Pericardium fibroblast (primary cell): ENCODE results near the gene SLC17A6. TPM values are rescaled to one million over a fixed set of nuclear protein-coding genes. Genes with fewer than 3 reads are reported as not detected.

Experiments used
- total RNA-seq: library from RNA; depleted of rRNA; stranded (reverse); fragments of >200 nt; gene quantifications from 2 replicates; pipeline ENCODE4 v1.2.3, GENCODE V29; 2015

SLC17A6 gene
- not detected in 2 replicates for total RNA-seq

DNA sequence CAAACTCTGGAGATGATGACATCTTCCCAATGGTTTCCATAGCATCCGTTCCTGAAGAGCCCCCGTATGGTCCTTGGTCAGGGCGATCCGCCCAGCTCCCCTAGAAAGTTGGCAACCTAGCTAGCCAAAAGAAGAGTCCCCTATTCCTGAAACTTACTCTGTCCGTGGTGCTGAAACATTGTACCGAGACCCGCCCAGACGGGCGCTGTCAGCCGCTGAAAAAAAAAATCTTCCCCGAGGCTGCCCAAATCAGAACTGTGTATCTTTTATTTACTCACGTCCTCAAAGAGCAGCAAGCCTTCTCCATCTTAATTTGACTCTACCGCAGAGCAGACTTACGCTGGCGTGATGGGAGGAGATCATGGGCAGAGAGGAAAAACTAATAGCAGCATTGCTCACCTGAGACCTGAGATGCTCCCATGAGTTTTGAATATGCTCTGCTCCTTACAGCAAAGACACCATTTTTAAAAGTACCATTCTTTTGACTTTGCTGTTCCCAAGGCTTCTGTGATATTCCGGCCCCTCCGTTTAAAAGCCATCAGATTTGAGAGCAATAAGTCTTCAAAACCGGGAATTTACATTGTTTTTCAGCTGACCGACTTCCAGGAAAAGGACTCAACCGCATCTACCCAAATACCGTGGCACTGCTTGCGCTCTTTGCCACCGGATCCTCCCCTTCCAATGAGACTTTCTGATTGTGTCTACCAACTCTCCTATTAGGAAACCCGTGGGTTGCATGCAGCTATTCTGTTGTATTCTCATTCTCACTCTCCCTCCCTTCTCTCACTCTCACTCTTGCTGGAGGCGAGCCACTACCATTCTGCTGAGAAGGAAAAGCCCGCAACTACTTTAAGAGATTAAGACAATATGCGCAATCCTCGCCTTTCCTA is at the start of gene SLC17A6:
TSS of gene SLC17A6 (plus strand) at position 786 of the 890 bp plus-strand sequence. CDS start 153 bp downstream, outside the sequence.

Other genes starting within 250 kb of the SLC17A6 start
- gene ANO5, start 145.3 kb upstream of the SLC17A6 start, total RNA-seq = under 0.01 TPM in 1 of 2 replicates, not detected in the other